Ishikawa (cell line): ENCODE results near the gene STUM.

Source experiments
- CEBPB ChIP-seq: IDR thresholded peaks from 2 replicates; pipeline ENCODE4 v1.6.1; 2012
- CREB1 ChIP-seq: IDR thresholded peaks from 2 replicates; pipeline ENCODE4 v1.6.1; 2012; ENCODE audit warnings: low read depth
- EGR1 ChIP-seq: IDR thresholded peaks from 2 replicates; pipeline ENCODE4 v1.6.1; 2012
- EP300 ChIP-seq: IDR thresholded peaks from 2 replicates; pipeline ENCODE4 v1.6.1; 2012; ENCODE audit warnings: borderline replicate concordance
- FOXM1 ChIP-seq: IDR thresholded peaks from 2 replicates; pipeline ENCODE4 v1.6.1; 2012; ENCODE audit warnings: low read depth, borderline replicate concordance
- MAX ChIP-seq: IDR thresholded peaks from 2 replicates; pipeline ENCODE4 v1.6.1; 2012
- NFIC ChIP-seq: IDR thresholded peaks from 2 replicates; pipeline ENCODE4 v1.6.1; 2012
- RAD21 ChIP-seq: IDR thresholded peaks from 2 replicates; pipeline ENCODE4 v1.6.1; 2012; ENCODE audit warnings: low read depth
- REST ChIP-seq: IDR thresholded peaks from 2 replicates; pipeline ENCODE4 v1.6.1; 2012; ENCODE audit warnings: low read depth, mild to moderate bottlenecking
- TAF1 ChIP-seq: IDR thresholded peaks from 2 replicates; pipeline ENCODE4 v1.6.1; 2012; ENCODE audit warnings: low read depth, mild to moderate bottlenecking
- TCF12 ChIP-seq: IDR thresholded peaks from 2 replicates; pipeline ENCODE4 v1.6.1; 2012; ENCODE audit warnings: low read depth
- TEAD4 ChIP-seq: IDR thresholded peaks from 2 replicates; pipeline ENCODE4 v1.6.1; 2012
- USF1 ChIP-seq: IDR thresholded peaks from 2 replicates; pipeline ENCODE4 v1.6.1; 2012
- YY1 ChIP-seq: IDR thresholded peaks from 2 replicates; pipeline ENCODE4 v1.6.1; 2012; ENCODE audit warnings: low read depth
- ZBTB7A ChIP-seq: IDR thresholded peaks from 2 replicates; pipeline ENCODE4 v1.6.1; 2012; ENCODE audit warnings: low read depth

The STUM gene

GRCh38 chr1:226584164-226584563 is 35.6 kb downstream of the STUM start:
- TF ChIP-seq NFIC, result no peak
- no peak for TF ChIP-seq TEAD4
- no peak for TF ChIP-seq MAX
- TF ChIP-seq REST, result no peak
- TF ChIP-seq EGR1, result no peak
- TF ChIP-seq CEBPB, result no peak
- TF ChIP-seq TAF1, result no peak
- no peak for TF ChIP-seq EP300
- TF ChIP-seq FOXM1, result no peak
- no peak for TF ChIP-seq TCF12
- no peak for TF ChIP-seq USF1
- TF ChIP-seq RAD21, result no peak
- TF ChIP-seq ZBTB7A, result no peak
- no peak for TF ChIP-seq YY1

- TF ChIP-seq REST (no peak), CREB1 (no peak), YY1 (no peak), FOXM1 (no peak), RAD21 (no peak), TCF12 (no peak), CEBPB (no peak), TAF1 (no peak), NFIC (no peak), TEAD4 (no peak), USF1 (no peak)
These were observed 37.6 kb downstream of the STUM start for GRCh38 chr1:226586116-226586515.

GRCh38 chr1:226586650-226587422 is 38.3 kb downstream of the STUM start:
- TF ChIP-seq CREB1 (no peak), CEBPB (no peak), TEAD4 (no peak), TAF1 (no peak), YY1 (no peak), NFIC (no peak), USF1 (no peak), EGR1 (no peak), EP300 (no peak), TCF12 (no peak), RAD21 (no peak), REST (no peak), MAX (no peak)

- no peak for TF ChIP-seq TCF12
- TF ChIP-seq EP300, result no peak
- TF ChIP-seq USF1, result no peak
- no peak for TF ChIP-seq ZBTB7A
- TF ChIP-seq REST, result no peak
- TF ChIP-seq RAD21, result no peak
These were observed 39.9 kb downstream of the STUM start for GRCh38 chr1:226588484-226588883.
